BJ (cell line): ENCODE data around the gene GGCX. TPM values are rescaled to one million over a fixed set of nuclear protein-coding genes. Genes with fewer than 3 reads are reported as not detected.
"Not testable (repeated sequence)": the region's sequence is repeated elsewhere in the genome, so short reads cannot be mapped to it uniquely, and the experiment has no call there.

Experiments
- CTCF ChIA-PET: fragments of 350-600 bp; formaldehyde crosslinking; extraction: SDS; loops from one replicate; lab custom pipeline; 2021; ENCODE audit warnings: antibody characterized with exemption, inconsistent platforms; lab: Yijun Ruan, JAX
- POLR2A ChIA-PET: fragments of 300-600 bp; sonication (Branson Sonifier 250); formaldehyde crosslinking; extraction: SDS; loops from one replicate; lab custom pipeline; 2021; ENCODE audit warnings: antibody characterized with exemption; lab: Charles Lee
- DNase-seq: peaks from one replicate; pipeline ENCODE4 v3.0.0-alpha.2; 2011; ENCODE audit warnings: low read depth
- H3K27me3 ChIP-seq: 2 replicates; pipeline ENCODE4 v1.6.0; 2011; ENCODE audit warnings: low read length; ENCODE audit not compliant: control insufficient read depth, insufficient read depth
- H3K36me3 ChIP-seq: 2 replicates; pipeline ENCODE4 v1.5.1; 2011; ENCODE audit warnings: low read length; ENCODE audit not compliant: control insufficient read depth, insufficient read depth
- H3K4me3 ChIP-seq: 2 replicates; pipeline ENCODE4 v1.5.1; 2011; ENCODE audit warnings: low read depth, mild to moderate bottlenecking, control low read depth, low read length
- CTCF ChIP-seq: IDR thresholded peaks from 2 replicates; pipeline ENCODE4 v1.5.1; 2011; ENCODE audit warnings: low read depth, mild to moderate bottlenecking, control low read depth, inconsistent platforms, low read length, moderate library complexity; ENCODE audit not compliant: insufficient read depth
- polyA plus RNA-seq: library from polyadenylated mRNA; depleted of rRNA; stranded (reverse); fragments of >200 nt; gene quantifications from 2 replicates; pipeline ENCODE4 v1.2.3, GENCODE V29; 2011

GGCX gene
- polyA plus RNA-seq, 1 experiment: 45.9 TPM

GRCh38 chr2:85575739-85576138 is 14.4 kb upstream of the GGCX start:
- no peak for DNase-seq
- ChIA-PET CTCF (interaction anchor here (0.7 to 1.9 kb wide), 2 partner anchors 9 to 525 kb away, joined by 3 to 4 read pairs; partner anchors contain the start of gene VAMP5), POLR2A (no interaction called here)
- H3K36me3 ChIP-seq: no peaks in the 10 kb centered on the region
- no peak overlapping the region for H3K4me3 ChIP-seq
- peaks cover 8% of the 10 kb centered on the region for H3K27me3 ChIP-seq
- TF ChIP-seq CTCF: no peak

- ChIA-PET CTCF (interaction anchor here (2.0 kb wide), 1 partner anchor 145 kb away, joined by 4 read pairs; no protein-coding TSS in a partner anchor), POLR2A (no interaction called here)
- Histone ChIP-seq H3K36me3 (no peaks in the 10 kb centered on the region), H3K27me3 (peaks cover 4% of the 10 kb centered on the region), H3K4me3 (no peak overlapping the region)
- TF ChIP-seq CTCF: no peak
- DNase-seq: no peak
Observed at GRCh38 chr2:85566265-85566664, 5.0 kb upstream of the GGCX start.

GRCh38 chr2:85564144-85564563 is 2.9 kb upstream of the GGCX start:
- no peaks in the 10 kb centered on the region for H3K27me3 ChIP-seq
- H3K36me3 ChIP-seq: no peaks in the 10 kb centered on the region; the same call in 1 of the 2 replicates
- TF ChIP-seq CTCF: no peak
- no peak overlapping the region for H3K4me3 ChIP-seq
- POLR2A ChIA-PET: interaction anchor here (0.6 kb wide), 2 partner anchors 93 to 237 kb away, joined by 5 to 6 read pairs; no protein-coding TSS in a partner anchor
- CTCF ChIA-PET: no interaction called here
- DNase-seq: no peak

GRCh38 chr2:85560812-85561279 is 447 bp downstream of the GGCX start:
- Histone ChIP-seq H3K27me3 (no peaks in the 10 kb centered on the region), H3K36me3 (peaks cover 5% of the 10 kb centered on the region), H3K4me3 (peak overlapping the region; percentile 85)
- POLR2A ChIA-PET: no interaction called here
- TF ChIP-seq CTCF: no peak
- CTCF ChIA-PET: interaction anchor here (0.6 to 5.2 kb wide), 5 partner anchors 8 to 141 kb away, joined by 3 to 37 read pairs (median 6); partner anchors contain the start of gene SH2D6
- no peak for DNase-seq

GRCh38 chr2:85560403-85560726 is 928 bp downstream of the GGCX start:
- H3K27me3 ChIP-seq, POLR2A ChIA-PET, H3K36me3 ChIP-seq, DNase-seq: not testable (repeated sequence)
- H3K4me3 ChIP-seq: peak overlapping the region; percentile 85
- CTCF ChIA-PET: interaction anchor here (0.6 to 5.2 kb wide), 6 partner anchors 9 to 140 kb away, joined by 3 to 37 read pairs (median 6); partner anchors contain the start of gene SH2D6

GRCh38 chr2:85558160-85558559 is 3.1 kb downstream of the GGCX start:
- H3K27me3 ChIP-seq: no peaks in the 10 kb centered on the region
- POLR2A ChIA-PET: no interaction called here
- CTCF ChIA-PET: interaction anchor here (1.5 to 5.2 kb wide), 3 partner anchors 8 to 138 kb away, joined by 3 to 37 read pairs (median 30); partner anchors contain the start of gene SH2D6
- H3K36me3 ChIP-seq: peaks cover 12% of the 10 kb centered on the region
- TF ChIP-seq CTCF: no peak
- no peak overlapping the region for H3K4me3 ChIP-seq
- no peak for DNase-seq
